AG20443 (cell line): ENCODE results near the gene ERF.
A peak's percentile ranks its signal among the peaks of the same experiment; 100 is the strongest.

Experiments
- DNase-seq: peaks from one replicate; pipeline ENCODE4 v3.0.0; 2012; ENCODE audit warnings: low spot score, mixed read lengths

The ERF gene

DNA sequence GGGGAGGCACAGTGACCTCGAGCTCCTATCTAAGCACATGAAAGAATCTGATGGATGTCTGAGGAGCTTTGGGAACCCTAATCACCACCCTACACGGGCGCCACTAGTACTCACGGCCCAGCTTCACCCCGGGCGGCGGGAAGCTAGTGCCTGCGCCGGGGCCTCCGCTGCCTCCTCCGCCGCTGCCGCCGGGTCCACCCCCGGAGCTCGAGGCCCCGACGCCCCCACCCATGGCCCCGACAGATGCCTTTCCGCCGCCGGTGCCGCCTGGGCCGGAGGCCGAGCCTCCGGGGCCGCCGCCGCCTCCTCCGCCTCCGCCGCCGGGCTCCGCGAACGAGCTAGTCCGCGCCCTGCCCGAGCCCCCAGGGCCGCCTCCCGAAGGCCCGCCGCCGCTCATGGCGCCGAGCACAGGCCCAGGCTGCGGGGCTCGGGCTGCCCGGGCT lies 12.8 kb downstream of the ERF start:
- peak; percentile 33 for DNase-seq

DNA sequence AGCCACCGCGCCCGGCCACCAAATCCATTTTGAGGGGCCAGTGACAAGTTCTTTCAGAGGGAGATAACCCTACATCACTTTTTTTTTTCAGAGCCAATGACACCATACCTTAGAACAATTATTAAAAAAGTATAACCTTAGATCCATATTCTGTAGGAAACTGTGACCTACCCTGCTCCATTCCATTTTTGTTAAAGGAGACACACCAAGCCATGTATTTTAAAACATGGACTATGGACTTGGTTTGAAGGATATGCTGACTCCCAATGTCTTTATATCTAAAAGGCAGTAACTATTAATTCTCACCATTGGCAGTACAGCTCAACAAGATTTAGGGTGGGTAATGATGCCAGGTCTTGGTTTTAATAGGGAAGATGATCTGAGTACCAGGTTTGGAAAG lies 13.6 kb downstream of the ERF start:
- DNase-seq = no peak

DNA sequence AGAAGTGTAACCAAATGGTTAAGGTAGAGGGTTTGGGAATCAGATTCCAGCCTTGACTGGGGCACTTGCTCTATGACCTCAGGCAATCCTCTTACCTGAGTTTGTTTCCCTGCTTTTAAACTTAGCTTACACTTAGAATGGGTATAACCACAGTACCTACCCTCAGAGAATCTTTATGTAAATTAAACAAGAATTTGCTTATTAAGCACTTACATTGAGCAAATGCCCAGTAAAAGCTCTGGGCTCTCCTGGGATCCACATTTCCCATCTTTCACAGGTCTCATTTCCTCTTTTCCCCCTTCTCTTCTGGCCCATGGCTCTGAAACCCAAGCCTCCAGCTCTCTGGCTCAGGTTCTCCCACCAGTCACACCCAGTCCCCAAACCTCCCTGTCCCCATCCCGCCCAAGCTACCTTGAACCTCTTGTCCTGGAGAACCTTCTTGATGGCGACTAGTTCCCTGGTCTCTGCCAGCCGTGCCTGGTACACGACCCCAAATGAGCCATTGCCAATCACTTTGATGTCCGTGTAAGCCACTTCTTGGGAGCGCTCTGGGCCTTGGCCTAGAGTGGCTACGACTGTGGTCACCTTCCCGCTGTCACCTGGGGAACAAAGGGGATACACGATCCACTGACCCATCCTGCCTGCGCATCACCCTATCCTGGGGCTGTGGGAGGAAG lies 15.2 kb downstream of the ERF start:
- DNase-seq = no peak

DNA sequence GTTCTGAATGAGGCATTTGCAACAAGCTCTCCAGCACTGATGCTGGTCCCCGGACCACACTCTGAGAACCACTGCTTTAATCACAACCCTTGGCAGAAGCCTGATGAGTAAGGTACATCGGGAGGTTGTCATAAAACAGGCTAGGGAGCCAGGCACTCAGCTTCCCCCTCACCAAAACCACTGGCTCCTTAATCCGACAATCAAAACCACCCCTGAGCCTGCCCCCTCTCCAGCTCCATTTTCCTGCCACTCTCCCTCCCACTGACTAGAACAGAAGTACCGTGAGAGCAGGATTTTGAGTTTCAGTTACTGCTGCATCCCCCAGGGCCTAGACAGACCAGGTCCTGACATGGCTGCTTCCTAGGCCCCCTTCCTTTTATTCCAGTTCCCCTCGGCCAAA lies 19.7 kb downstream of the ERF start:
- DNase-seq = no peak

DNA sequence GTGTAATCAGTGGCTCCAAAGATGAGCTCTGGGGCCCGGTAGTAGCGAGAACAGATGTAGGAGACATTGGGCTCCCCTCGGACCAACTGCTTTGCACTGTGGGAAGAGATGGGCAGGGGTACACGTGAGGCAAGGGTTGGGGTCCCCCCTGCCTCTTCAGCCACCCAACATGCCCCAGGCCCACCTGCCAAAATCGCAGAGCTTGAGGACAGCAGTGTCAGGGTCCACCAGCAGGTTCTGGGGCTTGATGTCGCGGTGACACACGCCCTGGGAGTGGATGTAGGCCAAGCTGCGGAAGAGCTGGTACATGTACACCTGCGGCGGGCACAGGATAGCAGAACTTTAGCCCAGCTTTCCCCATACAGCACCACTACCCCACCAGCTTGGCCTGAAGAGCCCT lies 20.6 kb downstream of the ERF start:
- DNase-seq = no peak

DNA sequence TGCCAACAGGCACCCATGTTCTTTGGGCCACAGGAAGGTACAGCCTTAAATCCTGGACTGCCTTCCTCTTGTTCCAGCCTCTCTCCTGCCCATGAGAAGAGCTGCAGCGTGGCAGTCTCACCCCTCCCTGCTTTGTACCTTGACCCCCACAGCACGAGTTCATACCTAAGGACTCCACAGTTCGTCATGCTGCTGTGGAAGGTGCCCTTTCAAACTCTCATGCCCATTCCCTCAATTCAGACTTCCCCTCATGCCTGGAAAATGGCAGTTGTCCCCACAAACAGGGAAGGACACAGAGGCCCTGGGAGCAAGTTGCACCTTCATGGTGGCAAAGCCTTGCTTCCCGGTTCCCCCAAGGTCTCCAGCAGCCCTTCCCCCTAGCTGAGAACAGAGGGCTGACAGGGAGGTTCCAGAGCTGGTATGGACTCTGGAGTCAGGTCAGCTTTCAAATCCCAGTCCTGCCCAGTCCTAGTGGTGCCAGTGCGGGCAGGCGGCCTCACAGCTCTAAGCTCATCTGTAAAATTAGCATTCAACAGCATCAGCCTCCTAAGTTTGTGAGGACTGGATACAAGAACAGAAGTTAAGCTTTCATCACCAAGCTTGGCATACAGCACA lies 21.1 kb downstream of the ERF start:
- no peak for DNase-seq

DNA sequence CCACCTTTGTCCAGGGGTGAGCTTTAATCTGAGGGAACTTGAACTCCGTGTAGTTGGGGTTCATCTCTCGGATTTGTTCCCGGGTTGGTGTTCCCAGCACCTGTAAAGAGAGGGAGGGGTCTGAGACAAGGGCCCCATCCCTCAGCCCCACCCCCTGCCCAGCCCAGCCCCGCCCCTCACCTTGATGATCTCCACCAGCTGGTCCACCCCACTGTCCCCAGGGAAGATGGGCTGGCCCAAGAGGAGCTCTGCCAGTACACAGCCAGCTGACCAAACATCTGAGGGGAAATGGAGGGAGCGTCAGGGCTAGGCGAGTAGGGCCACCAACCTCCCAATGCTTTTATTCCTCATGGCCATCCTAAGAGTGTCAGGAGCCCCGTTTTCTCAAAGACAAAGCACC lies 21.8 kb downstream of the ERF start:
- DNase-seq = no peak

DNA sequence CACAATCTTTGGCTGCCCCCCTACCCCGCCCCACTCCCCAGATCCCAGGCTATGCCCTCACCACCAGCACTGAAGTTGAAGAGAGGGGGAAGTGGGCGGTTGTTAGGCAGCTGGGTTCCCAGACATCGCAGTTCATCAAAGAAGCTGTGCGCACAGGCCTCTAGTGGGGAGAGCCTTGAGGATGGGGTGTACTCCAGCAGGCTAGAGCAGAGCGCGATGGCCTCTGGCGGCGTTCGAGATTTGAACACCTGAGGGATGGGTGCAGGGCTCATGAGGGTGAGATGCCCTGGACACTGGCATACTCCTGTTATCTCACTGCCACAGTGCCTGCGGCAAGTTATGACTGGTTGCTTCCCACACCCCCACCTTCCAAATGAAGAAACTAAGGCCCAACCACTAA lies 22.5 kb downstream of the ERF start:
- DNase-seq = no peak

DNA sequence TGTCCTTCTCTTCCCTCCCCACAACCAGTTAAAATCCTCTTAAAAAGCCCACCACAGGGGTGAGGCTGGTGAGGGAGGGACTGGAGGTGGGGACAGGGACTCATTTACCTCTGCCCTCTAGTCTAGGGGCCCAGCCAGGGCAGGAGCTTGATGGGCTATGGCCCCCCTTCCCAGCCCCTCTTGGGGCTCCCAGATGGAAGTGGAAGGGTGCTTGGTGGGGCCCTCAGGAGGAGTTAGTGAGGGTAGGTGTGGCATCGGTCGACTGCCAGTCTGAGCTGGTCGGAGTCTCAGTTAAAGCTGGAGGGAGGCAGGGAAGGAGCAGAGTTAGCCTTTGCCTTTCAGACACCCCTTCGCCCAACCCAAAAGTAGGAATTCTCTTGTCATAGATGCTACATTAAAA lies 24.4 kb downstream of the ERF start:
- DNase-seq = no peak

DNA sequence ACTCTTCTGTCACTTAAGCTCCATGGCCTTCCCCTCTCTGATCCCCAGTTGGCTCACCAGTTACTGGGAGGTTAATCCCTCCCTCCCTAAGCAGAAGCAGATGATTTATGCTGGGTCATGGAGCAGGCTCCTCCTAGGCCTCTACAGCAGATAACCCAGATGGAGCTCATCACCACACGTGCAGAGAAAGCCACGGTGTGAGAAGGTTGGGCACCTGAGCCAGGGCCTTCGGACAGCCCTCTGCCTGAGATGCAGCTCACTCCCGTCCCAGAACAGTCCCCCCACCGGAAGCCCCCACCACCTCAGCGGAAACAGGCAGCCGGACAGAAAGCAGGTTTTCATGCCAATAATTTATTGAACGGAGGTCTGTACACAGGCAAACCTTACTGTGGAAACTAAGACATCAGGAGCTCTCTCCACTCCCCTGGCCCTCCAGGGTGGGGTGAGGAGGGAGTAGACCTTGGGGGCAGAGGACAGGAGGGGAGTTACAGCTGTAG lies 25.0 kb downstream of the ERF start:
- peak; percentile 45 for DNase-seq

DNA sequence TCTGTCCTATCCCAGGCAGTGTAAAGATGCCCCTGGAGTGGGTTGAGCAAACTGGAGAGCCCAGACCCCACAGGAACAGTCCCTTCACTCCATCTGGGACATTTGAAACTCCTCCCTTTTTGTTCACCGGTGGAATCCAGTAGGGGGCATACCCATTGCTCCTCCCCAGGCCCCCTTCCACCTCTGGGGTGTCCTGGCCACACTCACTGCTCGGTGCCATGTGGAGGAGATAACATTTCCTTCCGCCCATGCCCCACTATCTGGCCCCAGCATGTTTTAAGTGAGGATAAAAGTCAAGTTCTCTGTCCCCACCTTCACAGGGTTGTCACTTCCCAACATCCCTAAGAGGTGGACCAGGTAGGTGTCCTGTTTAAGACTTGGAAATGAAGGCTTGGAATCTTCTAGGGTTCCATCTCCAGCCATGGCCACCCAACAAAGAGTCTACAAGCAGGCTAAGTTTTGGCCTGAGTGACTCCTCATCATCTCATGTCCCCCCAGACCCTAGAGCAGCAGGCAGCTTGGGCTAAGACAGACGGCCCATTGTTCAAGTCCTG lies 25.6 kb downstream of the ERF start:
- no peak for DNase-seq

DNA sequence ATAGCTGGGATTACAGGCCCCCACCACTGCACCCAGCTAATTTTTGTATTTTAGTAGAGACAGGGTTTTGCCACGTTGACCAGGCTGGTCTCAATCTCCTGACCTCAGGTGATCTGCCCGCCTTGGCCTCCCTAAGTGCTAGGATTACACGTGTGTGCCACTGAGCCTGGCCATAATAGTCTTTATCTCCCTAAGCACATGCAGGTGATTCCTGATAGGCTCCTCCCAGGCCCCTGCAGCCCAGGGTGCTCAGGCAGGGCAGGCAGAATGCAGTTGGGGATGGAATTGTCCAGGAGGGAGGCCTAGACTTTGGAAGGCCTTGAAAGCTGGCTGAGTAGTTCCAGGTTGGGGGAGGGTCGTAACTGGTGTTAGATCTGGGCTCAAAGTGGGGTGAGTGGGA lies 26.3 kb downstream of the ERF start:
- DNase-seq = no peak

DNA sequence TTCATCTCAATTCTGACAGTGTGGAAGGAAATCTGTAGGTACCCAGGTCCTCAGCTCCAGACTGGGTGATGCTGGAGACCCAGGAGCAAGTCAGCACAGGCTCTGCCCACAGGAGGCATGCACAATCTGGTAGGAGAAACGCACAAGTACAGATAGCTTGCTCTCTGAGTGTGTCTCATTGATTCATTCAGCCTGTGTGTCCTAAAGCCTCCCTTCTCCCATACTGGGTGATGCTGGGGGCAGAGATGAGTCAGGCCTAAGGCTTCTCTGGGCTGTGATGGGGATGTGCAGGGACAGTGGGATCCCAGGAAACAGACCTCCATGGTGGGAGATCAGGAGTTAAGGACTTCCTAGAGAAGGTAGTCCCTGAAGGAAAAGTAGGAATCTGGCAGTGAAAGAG lies 28.0 kb downstream of the ERF start:
- no peak for DNase-seq

DNA sequence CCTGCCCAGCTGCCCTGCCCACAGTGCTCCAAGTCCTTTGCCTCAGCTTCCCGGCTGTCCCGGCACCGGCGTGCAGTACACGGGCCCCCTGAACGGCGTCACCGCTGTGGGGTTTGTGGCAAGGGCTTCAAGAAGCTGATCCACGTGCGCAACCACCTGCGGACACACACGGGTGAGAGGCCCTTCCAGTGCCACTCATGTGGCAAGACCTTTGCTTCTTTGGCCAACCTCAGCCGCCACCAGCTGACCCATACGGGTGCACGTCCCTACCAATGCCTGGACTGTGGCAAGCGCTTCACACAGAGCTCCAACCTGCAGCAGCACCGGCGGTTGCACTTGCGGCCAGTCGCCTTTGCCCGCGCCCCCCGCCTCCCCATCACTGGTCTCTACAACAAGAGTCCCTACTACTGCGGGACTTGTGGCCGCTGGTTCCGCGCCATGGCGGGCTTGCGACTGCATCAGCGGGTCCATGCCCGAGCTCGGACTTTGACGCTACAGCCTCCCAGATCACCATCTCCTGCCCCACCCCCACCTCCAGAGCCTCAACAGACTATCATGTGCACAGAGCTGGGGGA lies 29.1 kb downstream of the ERF start:
- no peak for DNase-seq

DNA sequence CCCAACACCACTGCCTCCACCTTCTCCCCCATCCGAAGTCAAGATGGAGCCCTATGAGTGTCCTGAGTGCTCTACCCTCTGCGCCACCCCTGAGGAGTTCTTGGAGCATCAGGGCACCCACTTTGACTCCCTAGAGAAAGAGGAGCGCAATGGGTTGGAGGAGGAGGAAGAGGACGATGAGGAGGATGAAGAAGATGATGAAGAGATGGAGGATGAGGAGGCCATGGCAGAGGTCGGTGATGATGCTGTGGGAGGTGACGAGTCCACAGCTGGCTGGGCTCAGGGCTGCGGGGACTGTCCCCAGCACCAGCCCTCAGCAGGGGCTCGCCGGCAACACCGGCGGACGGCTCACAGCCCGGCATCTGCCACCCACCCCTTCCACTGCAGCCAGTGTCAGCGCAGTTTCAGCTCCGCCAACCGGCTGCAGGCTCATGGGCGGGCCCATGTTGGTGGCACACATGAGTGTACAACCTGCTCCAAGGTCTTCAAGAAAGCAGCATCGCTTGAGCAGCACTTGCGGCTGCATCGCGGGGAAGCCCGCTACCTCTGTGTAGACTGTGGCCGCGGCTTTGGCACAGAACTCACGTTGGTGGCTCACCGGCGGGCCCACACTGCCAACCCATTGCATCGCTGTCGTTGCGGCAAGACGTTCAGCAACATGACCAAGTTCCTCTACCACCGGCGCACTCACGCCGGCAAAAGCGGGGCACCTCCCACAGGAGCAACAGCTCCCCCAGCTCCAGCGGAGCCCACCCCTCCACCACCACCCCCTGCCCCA lies 29.8 kb downstream of the ERF start:
- no peak for DNase-seq

DNA sequence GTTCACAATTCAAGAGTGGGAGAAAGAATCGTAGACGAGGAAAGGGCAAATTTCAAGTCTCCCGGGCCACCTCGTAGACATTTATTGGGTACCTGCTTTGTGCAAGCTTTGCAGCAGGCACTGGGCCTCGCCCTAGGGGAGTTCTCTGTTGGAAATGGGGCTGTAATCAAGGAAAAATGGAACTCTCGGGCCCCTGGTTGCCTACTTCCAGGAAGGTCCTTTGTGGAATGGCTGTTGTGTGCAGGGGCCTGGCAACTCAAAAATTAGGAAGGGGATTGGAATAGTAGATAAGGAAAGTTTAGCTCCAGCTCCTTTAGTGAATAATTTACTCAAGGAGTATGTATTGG lies 34.2 kb downstream of the ERF start:
- no peak for DNase-seq

DNA sequence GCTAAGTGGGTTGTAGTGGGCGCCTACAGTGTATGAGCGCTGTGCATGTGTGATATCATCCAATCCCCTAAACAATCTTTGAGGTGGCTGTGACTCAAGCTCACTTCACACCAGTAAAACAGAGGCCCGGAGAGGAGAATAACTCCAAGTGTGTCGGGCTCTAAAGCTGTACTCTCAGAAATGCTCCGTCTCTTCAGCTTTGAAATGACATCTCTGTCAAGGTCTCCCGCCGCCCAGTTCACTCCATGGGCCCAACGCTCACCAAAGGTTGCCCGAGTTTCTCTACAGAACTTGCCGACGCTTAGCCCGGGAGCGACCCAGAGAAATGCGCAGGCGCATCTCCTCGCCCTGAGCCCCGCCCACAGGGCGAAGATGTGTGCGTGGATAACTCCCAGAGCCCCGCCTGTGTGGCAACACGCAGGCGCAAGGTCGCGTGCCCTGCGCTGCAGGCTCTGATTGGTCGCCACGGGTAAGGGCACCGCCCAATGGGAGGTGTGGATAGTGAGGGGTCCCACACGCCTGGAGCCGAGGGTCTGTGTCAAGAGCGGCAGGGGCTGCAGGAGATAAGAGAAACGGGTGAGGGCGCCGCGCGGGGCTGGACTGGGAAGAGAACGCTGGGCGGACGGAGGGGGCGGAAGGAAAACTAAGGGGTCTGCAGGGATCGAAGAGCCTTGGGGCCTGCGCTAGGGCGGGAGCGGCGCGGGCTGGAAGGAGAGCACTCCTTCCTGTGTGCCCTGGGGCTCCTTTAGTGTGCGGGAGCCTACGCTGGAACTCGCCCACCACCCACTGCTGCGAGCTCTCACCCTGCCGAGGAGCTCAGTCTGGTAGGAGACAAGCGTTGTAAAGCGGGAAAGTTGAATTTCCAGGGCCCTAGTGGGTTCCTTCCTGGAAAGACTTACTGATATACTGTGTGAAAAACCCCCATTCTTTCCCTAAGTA lies 34.8 kb downstream of the ERF start, which contains the start of gene ZNF526:
TSS of gene ZNF526 (plus strand) at position 501 of the 939 bp plus-strand sequence. CDS start 4,092 bp downstream, outside the sequence.
- DNase-seq = peak; percentile 100

DNA sequence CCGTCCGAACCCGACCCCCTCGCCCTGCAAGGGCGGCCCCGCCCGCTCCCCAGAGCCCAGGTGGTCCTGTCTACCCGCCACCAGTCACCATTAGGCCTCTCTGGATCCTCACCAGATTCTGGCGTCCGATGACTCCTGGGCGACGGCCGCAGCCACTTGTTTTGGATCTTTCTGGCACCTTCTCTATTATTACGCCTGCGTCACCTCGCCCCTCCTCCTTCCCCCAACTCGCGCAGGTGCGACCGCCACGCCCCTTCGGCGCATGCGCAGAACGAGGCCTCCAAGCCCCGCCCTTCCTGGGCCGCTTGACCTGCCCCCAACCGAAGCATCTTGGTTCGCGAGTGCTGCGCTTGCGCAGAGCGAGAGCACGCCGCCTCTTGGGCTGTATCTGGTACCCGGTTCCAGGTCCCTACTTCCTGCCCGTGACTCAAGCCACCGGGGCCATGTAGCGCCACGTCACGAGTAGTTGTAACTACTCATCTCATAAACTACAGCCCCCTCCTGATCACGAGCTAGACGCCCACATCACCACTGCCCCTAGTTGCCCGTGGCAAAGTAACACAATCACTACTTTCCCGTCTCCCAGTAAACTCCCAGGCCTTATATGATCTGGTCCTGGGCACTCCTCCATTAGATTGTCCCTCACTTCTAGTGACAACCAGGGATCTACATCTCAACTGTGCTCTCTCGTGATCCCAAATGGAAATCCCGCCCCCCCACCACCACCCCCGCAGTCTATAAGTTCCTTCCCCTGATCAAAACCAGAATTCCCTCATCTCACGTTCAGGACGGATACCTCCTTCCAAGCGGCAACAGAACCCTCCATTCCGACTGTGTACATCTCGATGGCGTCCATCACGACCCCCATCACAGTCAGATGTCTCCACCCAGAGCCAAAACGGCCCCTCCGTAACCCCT lies 37.1 kb downstream of the ERF start, which contains the start of gene DEDD2:
TSS of gene DEDD2 (minus strand) at position 158 of the 918 bp plus-strand sequence. CDS start 670 bp downstream, outside the sequence.
- DNase-seq = peak; percentile 98

DNA sequence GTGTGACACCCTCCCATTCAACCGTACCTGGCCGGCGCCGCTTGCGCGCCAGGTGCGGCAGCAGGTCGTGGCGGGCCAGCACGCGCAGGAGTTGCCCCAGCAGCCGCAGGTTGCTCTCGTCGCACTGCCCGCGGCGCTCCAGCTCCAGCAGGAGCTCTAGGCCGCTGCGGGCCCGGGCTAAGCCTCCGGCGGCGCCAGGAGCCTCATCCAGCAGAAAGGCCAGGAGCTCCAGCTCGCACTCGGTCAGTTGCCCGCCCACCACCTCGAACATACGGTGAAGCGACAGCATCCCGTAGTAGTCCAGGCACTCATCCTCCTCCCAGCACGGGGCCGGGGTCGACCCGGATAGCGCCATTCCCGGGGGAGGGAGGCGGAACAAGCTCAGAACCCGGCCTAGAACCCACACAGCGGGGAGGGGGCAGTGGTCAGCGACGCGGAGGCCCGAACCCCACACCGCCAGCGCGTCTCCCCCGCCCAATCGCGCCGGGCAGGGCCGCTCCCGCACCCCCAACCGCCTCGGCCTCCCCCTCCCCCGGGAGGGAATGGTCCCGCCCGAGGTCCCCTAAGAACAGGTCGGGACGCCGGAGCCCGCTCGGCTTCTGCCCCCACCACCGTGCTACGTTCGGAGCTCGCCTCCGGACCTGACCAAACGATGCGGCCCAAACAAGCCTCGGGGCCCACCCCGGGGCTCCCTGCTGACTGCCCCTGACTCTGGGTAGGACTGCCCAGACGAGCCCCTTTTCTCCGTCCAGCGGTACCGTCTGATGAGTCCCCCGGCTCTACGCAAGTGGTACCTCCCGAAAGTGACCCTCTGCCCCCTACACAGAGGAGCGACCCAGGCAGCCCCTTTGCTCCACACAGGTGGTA lies 38.0 kb downstream of the ERF start:
- peak; percentile 55 for DNase-seq
